MCF 10A (cell line): ENCODE data around the gene FAM3C. TPM values are rescaled to one million over a fixed set of nuclear protein-coding genes. Genes with fewer than 3 reads are reported as not detected.

Source experiments
- BruUV-seq: library from RNA; stranded (reverse); fragments of 400-500 nt; replicated peaks from 2 replicates; lab custom pipeline; 2021; lab: Mats Ljungman, UMichigan
- CTCF ChIA-PET: fragments of 300-600 bp; sonication (Branson Sonifier 250); formaldehyde crosslinking; extraction: SDS; loops from one replicate; lab custom pipeline; 2021; ENCODE audit warnings: antibody characterized with exemption, inconsistent platforms; lab: Yijun Ruan, JAX
- POLR2A ChIA-PET: fragments of 300-600, 350-650 bp; sonication (Branson Sonifier 250); formaldehyde crosslinking; extraction: SDS; loops from one replicate; lab custom pipeline; 2020; ENCODE audit warnings: antibody characterized with exemption, inconsistent platforms; lab: Yijun Ruan, JAX
- DNase-seq: peaks from one replicate; pipeline ENCODE4 v3.0.0-alpha.2; 2018; ENCODE audit not compliant: unreplicated experiment
- H3K27ac Mint-ChIP-seq: one replicate; pipeline ENCODE4 v1.8.0; 2022; ENCODE audit warnings: mild to moderate bottlenecking, low read depth, mixed read lengths; ENCODE audit not compliant: unreplicated experiment
- H3K27me3 Mint-ChIP-seq: one replicate; pipeline ENCODE4 v1.8.0; 2022; ENCODE audit warnings: mixed read lengths; ENCODE audit not compliant: insufficient read depth, unreplicated experiment
- H3K36me3 Mint-ChIP-seq: one replicate; pipeline ENCODE4 v1.8.0; 2022; ENCODE audit warnings: mild to moderate bottlenecking, moderate library complexity, mixed read lengths; ENCODE audit not compliant: insufficient read depth, unreplicated experiment
- H3K4me1 Mint-ChIP-seq: one replicate; pipeline ENCODE4 v1.8.0; 2022; ENCODE audit warnings: mixed read lengths; ENCODE audit not compliant: insufficient read depth, unreplicated experiment
- H3K4me3 Mint-ChIP-seq: one replicate; pipeline ENCODE4 v1.8.0; 2022; ENCODE audit warnings: mild to moderate bottlenecking, moderate library complexity, mixed read lengths; ENCODE audit not compliant: unreplicated experiment
- H3K9me3 Mint-ChIP-seq: one replicate; pipeline ENCODE4 v1.8.0; 2022; ENCODE audit warnings: mixed read lengths; ENCODE audit not compliant: unreplicated experiment
- intact Hi-C: fragments of 100-400 bp; cut with micrococcal nuclease; formaldehyde crosslinking; loops from 2 replicates; pipeline ENCODE4 v1.14.1; 2022
- total RNA-seq: library from RNA; stranded (reverse); gene quantifications from 2 replicates; pipeline ENCODE4 v1.2.3, GENCODE V29; 2022
- TF ChIP-seq, protein P1 (sequence below): fragments of 200-600 bp; IDR thresholded peaks from one replicate; pipeline ENCODE4 v1.8.0; 2022; ENCODE audit warnings: antibody characterized with exemption, mild to moderate bottlenecking; ENCODE audit not compliant: unreplicated experiment

FAM3C gene
- total RNA-seq, 1 experiment from 2014 or later = 56.5 TPM

DNA sequence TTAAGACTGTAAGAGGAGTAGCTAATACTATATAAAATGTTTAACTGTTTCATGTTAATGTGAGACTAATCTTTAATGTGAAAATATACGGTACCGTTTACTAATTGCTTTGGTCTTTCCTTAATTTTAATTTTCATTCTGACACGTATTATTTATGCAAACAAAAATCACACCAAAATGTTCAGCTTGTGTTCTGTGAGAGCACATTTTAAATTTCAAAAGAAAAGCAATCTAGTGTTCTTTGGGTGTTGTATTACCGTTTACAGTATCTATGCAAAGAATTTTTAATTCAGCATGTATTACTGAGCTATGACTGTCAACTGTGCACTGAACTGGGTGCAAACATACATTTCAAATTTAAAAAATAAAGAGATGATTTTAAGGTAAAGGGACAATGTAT, 65.1 kb downstream of the FAM3C start:
- POLR2A ChIA-PET = no interaction called here
- intact Hi-C loops = loop anchor here (10.0 kb wide), 1 partner anchor 206 kb away; no protein-coding TSS in a partner anchor
- no peaks in the 10 kb centered on the region for H3K9me3 Mint-ChIP-seq
- CTCF ChIA-PET = interaction anchor here (0.6 to 0.9 kb wide), 3 partner anchors 22 to 476 kb away, joined by 3 to 4 read pairs (median 3); no protein-coding TSS in a partner anchor
- H3K27ac Mint-ChIP-seq = no peak overlapping the region
- TF ChIP-seq, protein P1, sequence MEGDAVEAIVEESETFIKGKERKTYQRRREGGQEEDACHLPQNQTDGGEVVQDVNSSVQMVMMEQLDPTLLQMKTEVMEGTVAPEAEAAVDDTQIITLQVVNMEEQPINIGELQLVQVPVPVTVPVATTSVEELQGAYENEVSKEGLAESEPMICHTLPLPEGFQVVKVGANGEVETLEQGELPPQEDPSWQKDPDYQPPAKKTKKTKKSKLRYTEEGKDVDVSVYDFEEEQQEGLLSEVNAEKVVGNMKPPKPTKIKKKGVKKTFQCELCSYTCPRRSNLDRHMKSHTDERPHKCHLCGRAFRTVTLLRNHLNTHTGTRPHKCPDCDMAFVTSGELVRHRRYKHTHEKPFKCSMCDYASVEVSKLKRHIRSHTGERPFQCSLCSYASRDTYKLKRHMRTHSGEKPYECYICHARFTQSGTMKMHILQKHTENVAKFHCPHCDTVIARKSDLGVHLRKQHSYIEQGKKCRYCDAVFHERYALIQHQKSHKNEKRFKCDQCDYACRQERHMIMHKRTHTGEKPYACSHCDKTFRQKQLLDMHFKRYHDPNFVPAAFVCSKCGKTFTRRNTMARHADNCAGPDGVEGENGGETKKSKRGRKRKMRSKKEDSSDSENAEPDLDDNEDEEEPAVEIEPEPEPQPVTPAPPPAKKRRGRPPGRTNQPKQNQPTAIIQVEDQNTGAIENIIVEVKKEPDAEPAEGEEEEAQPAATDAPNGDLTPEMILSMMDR = no peak
- peaks cover 5% of the 10 kb centered on the region for H3K4me1 Mint-ChIP-seq
- no peak overlapping the region for H3K4me3 Mint-ChIP-seq
- no TSS peak for BruUV-seq
- DNase-seq = no peak
- H3K36me3 Mint-ChIP-seq = no peaks in the 10 kb centered on the region
- peaks cover 67% of the 10 kb centered on the region for H3K27me3 Mint-ChIP-seq

DNA sequence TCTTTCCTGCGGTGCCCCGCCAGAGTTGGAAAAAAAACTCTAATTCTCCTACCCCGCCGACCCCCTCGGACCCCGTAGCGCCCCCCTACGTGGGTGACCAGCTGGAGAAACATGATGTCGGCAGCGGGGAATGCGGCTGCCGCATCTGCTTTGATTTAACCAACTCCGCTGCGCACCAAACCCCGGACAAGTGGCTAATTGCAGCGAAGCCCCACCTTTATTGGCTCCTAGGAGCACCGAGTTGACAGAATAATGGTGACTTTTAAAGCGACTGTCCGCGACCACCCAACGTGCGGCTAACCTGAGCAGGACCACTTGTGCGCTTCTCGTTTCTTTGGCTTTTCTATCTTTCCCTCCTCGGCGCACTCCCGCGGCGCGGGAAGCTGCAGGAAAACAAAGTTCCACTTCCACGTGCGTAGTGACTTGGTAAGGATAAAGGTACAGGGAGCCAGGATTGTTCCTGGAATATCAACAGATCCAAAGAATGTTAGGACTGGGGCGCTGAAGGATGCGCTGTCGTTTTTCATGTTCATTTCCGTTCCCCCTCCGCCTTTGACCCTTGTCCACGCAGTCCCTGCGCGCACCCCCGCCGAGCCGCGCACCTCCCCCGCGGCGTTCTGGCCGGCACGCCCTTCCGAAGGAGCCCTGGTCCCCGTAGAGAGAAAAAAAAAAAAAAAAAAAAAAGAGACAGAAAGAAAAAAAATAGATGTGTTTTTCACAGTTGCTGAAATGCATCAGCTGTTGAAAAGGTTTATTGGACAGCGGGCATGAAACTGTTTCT, 65.9 kb downstream of the FAM3C start:
- no peaks in the 10 kb centered on the region for H3K36me3 Mint-ChIP-seq
- no peaks in the 10 kb centered on the region for H3K9me3 Mint-ChIP-seq
- ChIA-PET CTCF (interaction anchor here (0.6 to 0.8 kb wide), 4 partner anchors 31 to 477 kb away, joined by 3 to 4 read pairs (median 3); no protein-coding TSS in a partner anchor), POLR2A (no interaction called here)
- H3K27me3 Mint-ChIP-seq = peaks cover 59% of the 10 kb centered on the region
- no TSS peak for BruUV-seq
- no peak overlapping the region for H3K27ac Mint-ChIP-seq
- peaks cover 5% of the 10 kb centered on the region for H3K4me1 Mint-ChIP-seq
- intact Hi-C loops = loop anchor here (10.0 kb wide), 1 partner anchor 205 kb away; no protein-coding TSS in a partner anchor
- no peak for DNase-seq
- TF ChIP-seq, protein P1 = no peak
- peak overlapping the region; percentile 54 for H3K4me3 Mint-ChIP-seq

DNA sequence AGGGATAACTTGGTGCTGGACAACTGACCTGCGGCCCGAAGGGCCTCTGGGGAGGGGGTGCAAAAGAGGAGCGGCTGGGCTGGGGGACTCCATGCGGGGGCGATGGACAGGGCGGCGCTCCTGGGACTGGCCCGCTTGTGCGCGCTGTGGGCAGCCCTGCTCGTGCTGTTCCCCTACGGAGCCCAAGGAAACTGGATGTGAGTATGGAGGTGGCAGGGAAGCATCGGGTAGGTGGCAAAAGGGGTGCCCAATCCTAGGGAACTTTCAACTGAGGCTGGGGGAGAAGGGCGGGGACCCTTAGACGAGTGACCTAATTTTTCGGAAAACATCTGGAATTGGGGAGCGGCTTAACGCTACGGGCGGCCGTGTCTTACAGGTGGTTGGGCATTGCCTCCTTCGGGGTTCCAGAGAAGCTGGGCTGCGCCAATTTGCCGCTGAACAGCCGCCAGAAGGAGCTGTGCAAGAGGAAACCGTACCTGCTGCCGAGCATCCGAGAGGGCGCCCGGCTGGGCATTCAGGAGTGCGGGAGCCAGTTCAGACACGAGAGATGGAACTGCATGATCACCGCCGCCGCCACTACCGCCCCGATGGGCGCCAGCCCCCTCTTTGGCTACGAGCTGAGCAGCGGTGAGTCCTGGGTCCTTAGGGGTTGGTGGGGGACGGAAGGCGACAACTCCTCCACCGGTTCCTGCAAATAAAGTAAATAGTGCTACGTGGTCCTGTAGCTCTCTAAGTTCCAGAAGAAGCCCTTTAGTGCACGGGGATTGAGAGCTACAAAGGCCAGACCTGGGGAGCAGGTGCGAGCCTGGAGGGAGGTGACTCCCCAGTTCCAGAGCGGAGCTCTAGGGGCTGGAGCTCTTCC, 66.7 kb downstream of the FAM3C start:
- H3K27me3 Mint-ChIP-seq = peaks cover 51% of the 10 kb centered on the region
- peaks cover 5% of the 10 kb centered on the region for H3K4me1 Mint-ChIP-seq
- CTCF ChIA-PET = interaction anchor here (0.7 to 0.8 kb wide), 2 partner anchors 90 to 166 kb away, joined by 3 read pairs; no protein-coding TSS in a partner anchor
- POLR2A ChIA-PET = no interaction called here
- no peaks in the 10 kb centered on the region for H3K9me3 Mint-ChIP-seq
- BruUV-seq = no TSS peak
- H3K4me3 Mint-ChIP-seq = peak overlapping the region; percentile 54
- no peaks in the 10 kb centered on the region for H3K36me3 Mint-ChIP-seq
- TF ChIP-seq, protein P1 = peak; percentile 12
- H3K27ac Mint-ChIP-seq = no peak overlapping the region
- intact Hi-C loops = loop anchor here (10.0 kb wide), 1 partner anchor 205 kb away; no protein-coding TSS in a partner anchor
- peak; percentile 41 for DNase-seq
